GM19043 (cell line): ENCODE results near the gene ST3GAL5.

Experiments used
- ATAC-seq: cut with Tn5 transposase; IDR thresholded peaks from one replicate; pipeline ENCODE4 v1.9.1; 2021; ENCODE audit warnings: low read depth; ENCODE audit not compliant: unreplicated experiment

The ST3GAL5 gene

GRCh38 chr2:85811180-85812093 is 77.4 kb downstream of the ST3GAL5 start:
- ATAC-seq = no peak

GRCh38 chr2:85810371-85811179 is 78.2 kb downstream of the ST3GAL5 start:
- ATAC-seq = no peak

GRCh38 chr2:85807756-85808155 is 81.0 kb downstream of the ST3GAL5 start:
- no peak for ATAC-seq

GRCh38 chr2:85806358-85807118 is 82.3 kb downstream of the ST3GAL5 start:
- ATAC-seq = no peak

- no peak for ATAC-seq
Observed at GRCh38 chr2:85804583-85804982, 84.2 kb downstream of the ST3GAL5 start.

GRCh38 chr2:85803704-85804425 is 84.9 kb downstream of the ST3GAL5 start:
- no peak for ATAC-seq

- no peak for ATAC-seq
Observed at GRCh38 chr2:85802354-85803103, 86.3 kb downstream of the ST3GAL5 start.

GRCh38 chr2:85801871-85802270 is 86.9 kb downstream of the ST3GAL5 start:
- ATAC-seq = no peak

GRCh38 chr2:85800586-85800985 is 88.2 kb downstream of the ST3GAL5 start:
- ATAC-seq = no peak

GRCh38 chr2:85799215-85799956 is 89.4 kb downstream of the ST3GAL5 start:
- ATAC-seq = no peak

GRCh38 chr2:85797921-85798320 is 90.9 kb downstream of the ST3GAL5 start:
- no peak for ATAC-seq

- no peak for ATAC-seq
Observed at GRCh38 chr2:85797263-85797660, 91.5 kb downstream of the ST3GAL5 start.

GRCh38 chr2:85796341-85797262 is 92.2 kb downstream of the ST3GAL5 start:
- ATAC-seq = no peak

GRCh38 chr2:85796046-85796340 is 92.8 kb downstream of the ST3GAL5 start:
- no peak for ATAC-seq

GRCh38 chr2:85795331-85796045 is 93.3 kb downstream of the ST3GAL5 start:
- no peak for ATAC-seq

GRCh38 chr2:85794491-85795121 is 94.2 kb downstream of the ST3GAL5 start:
- no peak for ATAC-seq

- no peak for ATAC-seq
Observed at GRCh38 chr2:85794038-85794441, 94.8 kb downstream of the ST3GAL5 start.
